GM19351 (cell line): ENCODE measurements around the gene GNAT2.

Experiments
- ATAC-seq: cut with Tn5 transposase; IDR thresholded peaks from one replicate; pipeline ENCODE4 v1.9.1; 2021; ENCODE audit warnings: mild to moderate bottlenecking, moderate library complexity; ENCODE audit not compliant: unreplicated experiment

The GNAT2 gene

DNA sequence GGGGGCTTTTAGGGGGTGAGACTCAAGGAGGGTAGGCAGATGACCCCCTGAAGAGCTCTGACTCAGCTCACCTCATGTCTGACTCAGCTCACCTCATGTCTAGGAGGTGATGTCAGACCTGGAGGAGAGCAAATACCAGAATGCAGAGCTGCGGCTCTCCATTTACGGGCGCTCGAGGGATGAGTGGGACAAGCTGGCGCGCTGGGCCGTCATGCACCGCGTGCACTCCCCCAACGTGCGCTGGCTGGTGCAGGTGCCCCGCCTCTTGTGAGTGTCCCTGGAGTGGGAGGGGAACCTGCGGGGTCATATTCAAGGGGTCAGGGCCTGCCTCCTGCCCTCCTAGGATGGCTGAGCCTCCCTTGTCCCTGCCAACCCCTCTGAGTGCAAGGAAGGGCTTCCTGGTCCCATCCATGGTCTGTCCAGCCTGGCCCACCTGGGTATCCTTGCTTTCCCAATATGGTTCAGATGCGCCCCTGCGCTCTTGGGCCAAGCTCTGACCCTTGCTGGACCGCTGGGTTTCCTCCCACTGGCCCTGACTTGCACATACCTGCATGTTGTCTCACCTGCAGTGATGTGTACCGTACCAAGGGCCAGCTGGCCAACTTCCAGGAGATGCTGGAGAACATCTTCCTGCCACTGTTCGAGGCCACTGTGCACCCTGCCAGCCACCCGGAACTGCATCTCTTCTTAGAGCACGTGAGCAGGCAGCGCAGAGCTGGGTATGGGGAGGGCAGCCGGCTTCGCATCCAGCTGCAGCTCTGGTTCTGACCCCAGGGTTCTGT is 9.3 kb upstream of the GNAT2 start:
- ATAC-seq: no peak

DNA sequence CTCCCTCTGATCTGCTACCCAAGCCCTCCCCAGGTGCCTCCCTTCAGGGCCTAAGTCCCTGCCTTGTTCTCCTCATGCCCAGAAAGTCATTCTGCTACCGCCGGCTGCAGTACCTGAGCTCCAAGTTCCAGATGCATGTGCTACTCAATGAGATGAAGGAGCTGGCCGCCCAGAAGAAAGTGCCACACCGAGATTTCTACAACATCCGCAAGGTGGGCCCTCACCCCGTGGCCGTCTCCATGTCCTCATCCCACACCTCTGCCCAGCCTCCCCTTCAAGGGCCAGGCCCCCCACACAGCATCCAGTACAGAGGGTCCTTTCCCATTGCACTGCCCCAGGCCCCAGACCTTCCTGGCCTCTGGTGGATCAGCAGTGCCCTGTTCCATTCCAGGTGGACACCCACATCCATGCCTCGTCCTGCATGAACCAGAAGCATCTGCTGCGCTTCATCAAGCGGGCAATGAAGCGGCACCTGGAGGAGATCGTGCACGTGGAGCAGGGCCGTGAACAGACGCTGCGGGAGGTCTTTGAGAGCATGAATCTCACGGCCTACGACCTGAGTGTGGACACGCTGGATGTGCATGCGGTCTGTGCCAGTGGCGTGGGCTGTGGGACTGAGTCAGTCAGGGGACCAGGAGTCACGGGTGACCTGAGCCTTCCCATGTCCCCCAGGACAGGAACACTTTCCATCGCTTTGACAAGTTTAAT is 8.4 kb upstream of the GNAT2 start:
- no peak for ATAC-seq

GRCh38 chr1:109626682-109627408 is 7.4 kb upstream of the GNAT2 start:
- ATAC-seq: no peak

DNA sequence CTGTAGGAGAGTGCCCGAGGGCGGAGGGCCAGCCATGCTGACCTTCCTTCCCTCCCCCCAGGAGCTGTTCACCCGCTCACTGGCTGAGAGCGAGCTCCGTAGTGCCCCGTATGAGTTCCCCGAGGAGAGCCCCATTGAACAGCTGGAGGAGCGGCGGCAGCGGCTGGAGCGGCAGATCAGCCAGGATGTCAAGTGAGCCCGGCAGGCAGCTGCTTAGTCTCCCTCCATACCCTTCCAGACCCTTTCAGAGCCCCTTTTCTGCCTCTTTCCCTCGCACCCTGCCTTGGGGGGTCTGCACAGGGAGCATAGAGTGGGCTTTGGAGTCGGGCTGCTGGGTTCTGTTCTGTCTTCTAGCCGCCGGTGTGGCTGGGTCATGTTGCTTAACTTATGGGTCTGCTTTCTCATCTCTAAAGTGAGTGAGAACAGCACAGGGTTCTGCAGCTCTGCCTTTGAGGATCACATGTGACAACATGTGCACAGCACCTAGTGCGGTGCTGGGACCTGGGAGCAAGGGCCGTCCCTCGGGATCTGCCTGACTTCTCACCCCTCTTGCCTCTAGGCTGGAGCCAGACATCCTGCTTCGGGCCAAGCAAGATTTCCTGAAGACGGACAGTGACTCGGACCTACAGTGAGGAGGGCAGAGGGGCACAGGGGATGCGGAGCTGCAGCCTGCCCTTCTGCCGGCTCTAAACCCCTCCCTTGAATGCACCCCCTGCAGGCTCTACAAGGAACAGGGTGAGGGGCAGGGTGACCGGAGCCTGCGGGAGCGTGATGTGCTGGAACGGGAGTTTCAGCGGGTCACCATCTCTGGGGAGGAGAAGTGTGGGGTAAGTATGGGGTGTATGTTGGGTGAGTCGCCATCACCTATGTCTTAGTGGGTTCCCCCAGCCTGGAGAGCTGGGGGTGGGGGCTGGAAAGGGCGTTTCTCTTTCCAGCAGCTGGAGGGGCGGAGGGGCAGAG is 6.5 kb upstream of the GNAT2 start:
- no peak for ATAC-seq

DNA sequence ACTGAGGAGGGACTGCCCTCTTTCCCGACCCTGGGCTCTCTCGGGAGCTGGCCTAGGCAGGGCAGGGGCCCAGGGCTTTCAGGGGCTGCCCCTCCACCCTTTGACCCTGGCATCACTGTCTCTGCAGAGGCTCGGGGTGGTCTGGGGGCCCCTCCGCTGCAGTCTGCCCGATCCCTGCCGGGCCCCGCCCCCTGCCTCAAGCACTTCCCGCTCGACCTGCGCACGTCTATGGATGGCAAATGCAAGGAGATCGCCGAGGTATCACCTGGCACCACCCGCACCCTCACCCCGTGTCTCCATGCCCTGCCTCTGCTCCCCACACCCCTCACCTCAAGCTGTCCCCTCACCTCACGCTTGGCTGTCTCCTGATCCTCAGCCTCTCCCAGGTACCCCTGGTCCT is 5.8 kb upstream of the GNAT2 start:
- ATAC-seq: no peak

DNA sequence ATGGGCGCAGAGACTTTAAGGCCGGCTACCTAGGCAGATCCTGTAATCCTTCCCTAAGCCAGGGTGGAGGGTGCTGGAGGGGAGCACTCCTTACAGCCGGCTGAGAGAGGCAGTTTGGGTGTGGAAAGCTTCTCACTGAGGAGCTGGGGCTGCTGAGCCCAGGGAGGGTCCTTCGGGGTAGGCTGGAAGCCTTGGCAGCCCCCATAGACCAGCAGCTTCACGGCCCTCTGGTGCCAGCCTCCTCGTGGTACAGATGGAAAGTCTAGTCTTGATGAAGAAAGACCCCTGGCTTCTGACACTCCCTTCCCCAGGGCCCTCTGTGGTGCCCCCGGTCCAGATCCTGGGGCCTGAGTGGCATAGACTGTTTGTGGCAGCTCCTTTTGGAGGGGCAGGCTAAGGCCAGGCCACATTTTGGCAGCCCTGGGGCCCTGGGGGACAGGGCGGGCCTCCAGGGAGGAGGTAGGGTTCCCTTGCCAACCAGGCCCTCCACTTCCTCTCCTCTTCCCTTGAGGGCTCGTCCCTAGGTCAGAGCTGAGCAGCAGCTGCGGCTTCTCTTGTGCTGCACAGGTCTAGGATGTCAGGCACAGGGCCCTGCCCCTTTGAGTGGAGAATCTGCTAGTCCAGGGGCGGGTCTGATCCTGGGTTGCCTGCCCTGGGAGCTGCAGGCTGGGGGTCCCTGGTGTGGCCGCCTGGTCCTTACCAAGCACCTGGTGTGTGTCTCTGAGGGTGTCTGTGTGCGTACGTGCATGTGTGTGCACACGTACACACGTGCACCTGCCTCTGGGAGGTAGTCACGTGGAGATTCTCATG is 5.0 kb upstream of the GNAT2 start:
- ATAC-seq: no peak

DNA sequence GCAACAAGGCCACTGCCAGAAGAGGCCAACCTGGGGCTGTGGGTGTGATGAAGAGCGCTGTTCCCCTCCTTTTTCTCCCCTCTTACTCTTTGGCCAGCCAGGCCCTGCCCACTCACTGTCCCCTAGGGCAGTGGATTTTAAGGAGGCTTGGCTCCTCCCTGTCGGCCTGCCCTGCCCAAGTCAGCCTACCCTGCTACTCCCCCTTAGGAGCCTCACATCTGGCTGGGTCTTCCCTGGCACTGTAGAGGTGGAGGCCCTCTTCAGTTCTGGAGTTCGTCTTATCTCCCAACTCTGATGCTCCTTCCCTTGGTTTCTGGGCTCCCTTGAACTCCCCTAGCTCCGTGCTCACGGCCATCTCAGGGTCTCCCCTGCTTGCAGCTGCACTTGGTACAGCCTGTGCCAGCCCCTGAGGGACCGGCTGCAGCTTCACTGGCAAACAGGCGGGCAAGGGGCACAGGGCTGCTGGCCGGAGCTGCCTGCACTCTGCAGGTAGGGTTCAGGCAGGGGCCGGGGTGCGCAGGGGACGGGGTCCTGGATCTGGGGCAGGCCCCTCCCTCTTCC is 4.3 kb upstream of the GNAT2 start:
- no peak for ATAC-seq

DNA sequence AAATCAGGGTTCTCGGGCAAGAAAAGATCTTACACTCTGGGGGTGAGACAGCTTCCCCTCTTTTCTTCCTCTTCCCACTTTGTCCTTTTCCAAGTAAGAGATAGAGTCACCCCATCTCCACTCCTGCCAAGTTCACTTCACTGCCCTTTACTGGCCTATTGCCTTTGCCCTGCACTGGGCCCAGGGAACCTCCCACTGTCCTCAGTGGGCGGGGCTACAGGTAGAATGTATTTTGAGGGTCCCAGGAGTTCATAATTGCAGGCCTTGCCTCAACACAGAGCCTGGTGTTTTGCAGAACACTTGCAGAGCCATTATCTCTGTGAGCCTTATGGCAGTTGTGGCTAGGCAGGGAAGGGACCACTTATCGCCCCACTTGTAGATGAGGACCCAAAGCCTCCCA is 3.5 kb upstream of the GNAT2 start:
- ATAC-seq: no peak

- no peak for ATAC-seq
These were observed 2.9 kb upstream of the GNAT2 start for GRCh38 chr1:109622137-109622892.

DNA sequence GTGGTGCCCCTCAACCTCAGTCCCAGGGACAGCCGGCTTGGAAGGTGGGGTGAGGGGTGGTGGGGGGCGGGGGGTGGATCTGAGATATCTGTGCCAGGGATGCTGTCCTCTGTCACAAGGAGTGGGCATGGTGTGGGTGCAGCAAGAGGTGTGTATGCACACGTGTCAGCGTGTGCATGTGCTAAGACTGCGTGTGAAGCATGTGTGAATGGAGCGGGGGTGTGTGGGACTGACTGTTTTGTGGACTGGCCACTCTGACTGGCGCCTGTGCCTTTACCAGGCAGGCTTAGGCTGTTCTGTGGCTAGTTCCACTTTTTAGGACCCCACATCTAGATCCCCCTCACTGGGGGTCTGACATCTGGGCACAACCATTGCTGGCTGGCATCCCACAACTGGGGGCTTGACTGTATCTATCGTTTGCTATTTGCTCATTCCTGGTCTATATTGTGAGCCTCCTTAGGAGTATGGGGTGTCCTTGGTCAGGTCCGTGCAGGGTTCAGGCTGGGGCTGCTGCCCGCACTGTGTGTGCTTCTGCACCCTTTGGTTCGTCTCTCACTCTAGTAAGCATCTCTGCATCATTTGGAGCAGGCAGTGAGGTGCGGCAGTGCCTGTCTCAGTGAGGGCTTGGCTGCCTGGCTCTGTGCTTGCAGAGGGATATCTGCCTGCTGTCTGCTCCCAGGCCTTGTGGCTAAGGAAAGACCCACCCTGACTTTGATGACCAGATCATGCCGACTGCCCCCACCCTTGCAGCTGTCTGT is 2.1 kb upstream of the GNAT2 start:
- ATAC-seq: no peak

- ATAC-seq: peak; percentile 78
These were observed 1.4 kb upstream of the GNAT2 start for GRCh38 chr1:109620841-109621286.

GRCh38 chr1:109620401-109620791 is 980 bp upstream of the GNAT2 start:
- ATAC-seq: no peak

- no peak for ATAC-seq
These were observed 498 bp downstream of the GNAT2 start for GRCh38 chr1:109618661-109619575.

- ATAC-seq: no peak
These were observed 2.1 kb downstream of the GNAT2 start for GRCh38 chr1:109617291-109617801.

GRCh38 chr1:109616391-109616790 is 3.0 kb downstream of the GNAT2 start:
- ATAC-seq: no peak

- ATAC-seq: no peak
These were observed 3.5 kb downstream of the GNAT2 start for GRCh38 chr1:109615879-109616278.
